SK-N-SH treated with all-trans-retinoic acid at 6 μM for 48 hours (cell line): ENCODE measurements around the gene MCEE.
"Not testable (repeated sequence)": the region's sequence is repeated elsewhere in the genome, so short reads cannot be mapped to it uniquely, and the experiment has no call there.

Experiments used
- ARNTL ChIP-seq: fragments of 450-650 bp; formaldehyde crosslinking; IDR thresholded peaks from 2 replicates; pipeline ENCODE4 v1.5.0; 2020; ENCODE audit warnings: low read depth, mild to moderate bottlenecking, moderate library complexity, borderline replicate concordance
- CREB5 ChIP-seq: fragments of 250-450 bp; sonication (Bioruptor Pico); IDR thresholded peaks from 2 replicates; pipeline ENCODE4 v1.5.1; 2020; ENCODE audit warnings: low read depth, mild to moderate bottlenecking, moderate library complexity
- ISL1 ChIP-seq: fragments of 250-450 bp; sonication (Bioruptor Pico); IDR thresholded peaks from 2 replicates; pipeline ENCODE4 v2.1.2; 2022; ENCODE audit warnings: mild to moderate bottlenecking, moderate library complexity
- PATZ1 ChIP-seq: fragments of 250-450 bp; sonication (Bioruptor Pico); IDR thresholded peaks from 2 replicates; pipeline ENCODE4 v1.8.0; 2020; ENCODE audit warnings: mild to moderate bottlenecking, moderate library complexity, borderline replicate concordance
- PPARA ChIP-seq: fragments of 250-450 bp; sonication (Bioruptor Pico); IDR thresholded peaks from 2 replicates; pipeline ENCODE4 v1.5.0; 2020; ENCODE audit warnings: mild to moderate bottlenecking, borderline replicate concordance
- RARB ChIP-seq: fragments of 250-450 bp; sonication (Bioruptor Pico); IDR thresholded peaks from 2 replicates; pipeline ENCODE4 v1.8.0; 2021; ENCODE audit warnings: mild to moderate bottlenecking, moderate library complexity
- SNAI2 ChIP-seq: fragments of 250-450 bp; sonication (Bioruptor Pico); IDR thresholded peaks from 2 replicates; pipeline ENCODE4 v1.5.0; 2020; ENCODE audit warnings: mild to moderate bottlenecking, moderate library complexity
- TCF4 ChIP-seq: fragments of 250-450 bp; sonication (Bioruptor Pico); IDR thresholded peaks from 2 replicates; pipeline ENCODE4 v1.8.0; 2021; ENCODE audit warnings: mild to moderate bottlenecking, moderate library complexity, borderline replicate concordance
- TSHZ2 ChIP-seq: fragments of 250-450 bp; sonication (Bioruptor Pico); IDR thresholded peaks from 2 replicates; pipeline ENCODE4 v1.5.0; 2020; ENCODE audit warnings: mild to moderate bottlenecking, moderate library complexity
- ZC3H10 ChIP-seq: fragments of 250-450 bp; sonication (Bioruptor Pico); IDR thresholded peaks from 2 replicates; pipeline ENCODE4 v1.5.1; 2021; ENCODE audit warnings: mild to moderate bottlenecking, moderate library complexity
- ZFP3 ChIP-seq: fragments of 250-450 bp; sonication (Bioruptor Pico); IDR thresholded peaks from 2 replicates; pipeline ENCODE4 v1.5.0; 2020; ENCODE audit warnings: mild to moderate bottlenecking, moderate library complexity
- ZNF70 ChIP-seq: fragments of 450-650 bp; formaldehyde crosslinking; IDR thresholded peaks from 2 replicates; pipeline ENCODE4 v1.5.0; 2020; ENCODE audit warnings: mild to moderate bottlenecking, moderate library complexity
- ZNF8 ChIP-seq: fragments of 450-650 bp; formaldehyde crosslinking; IDR thresholded peaks from 2 replicates; pipeline ENCODE4 v1.5.0; 2020; ENCODE audit warnings: mild to moderate bottlenecking, moderate library complexity
- TF ChIP-seq, protein P1 (sequence below): fragments of 250-450 bp; sonication (Bioruptor Pico); IDR thresholded peaks from 2 replicates; pipeline ENCODE4 v1.5.1; 2021; ENCODE audit warnings: mild to moderate bottlenecking, moderate library complexity

- TF ChIP-seq, protein P1, sequence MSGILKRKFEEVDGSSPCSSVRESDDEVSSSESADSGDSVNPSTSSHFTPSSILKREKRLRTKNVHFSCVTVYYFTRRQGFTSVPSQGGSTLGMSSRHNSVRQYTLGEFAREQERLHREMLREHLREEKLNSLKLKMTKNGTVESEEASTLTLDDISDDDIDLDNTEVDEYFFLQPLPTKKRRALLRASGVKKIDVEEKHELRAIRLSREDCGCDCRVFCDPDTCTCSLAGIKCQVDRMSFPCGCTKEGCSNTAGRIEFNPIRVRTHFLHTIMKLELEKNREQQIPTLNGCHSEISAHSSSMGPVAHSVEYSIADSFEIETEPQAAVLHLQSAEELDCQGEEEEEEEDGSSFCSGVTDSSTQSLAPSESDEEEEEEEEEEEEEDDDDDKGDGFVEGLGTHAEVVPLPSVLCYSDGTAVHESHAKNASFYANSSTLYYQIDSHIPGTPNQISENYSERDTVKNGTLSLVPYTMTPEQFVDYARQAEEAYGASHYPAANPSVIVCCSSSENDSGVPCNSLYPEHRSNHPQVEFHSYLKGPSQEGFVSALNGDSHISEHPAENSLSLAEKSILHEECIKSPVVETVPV (CRISPR knock-in tag): not testable (repeated sequence)
- not testable (repeated sequence) for TF ChIP-seq ZNF8, ZFP3, RARB, SNAI2, PPARA, TSHZ2, TCF4, PATZ1, CREB5, ARNTL, ZNF70, ZC3H10, ISL1 (CRISPR knock-in tag)
These were observed 46.2 kb downstream of the MCEE start for GRCh38 chr2:71083752-71084312.
